ENCODE results near the gene KIAA1549. TPM values are rescaled to one million over a fixed set of nuclear protein-coding genes. Genes with fewer than 3 reads are reported as not detected.

Gene KIAA1549
- total RNA-seq, 2 donors from 2014 or later, result 1.4 to 1.8 TPM

GRCh38 chr7:138872576-138872975 lies 108.6 kb downstream of the KIAA1549 start:
- no peak for DNase-seq (ENCODE audit: low spot score)
- intact Hi-C loops (cut with DNase I), result no loop called here

GRCh38 chr7:138871814-138872090 lies 109.4 kb downstream of the KIAA1549 start:
- DNase-seq (ENCODE audit: low spot score), result no peak
- intact Hi-C loops (cut with DNase I), result no loop called here

GRCh38 chr7:138871065-138871813 lies 110.0 kb downstream of the KIAA1549 start:
- intact Hi-C loops (cut with DNase I), result no loop called here
- no peak for DNase-seq (ENCODE audit: low spot score)

GRCh38 chr7:138869353-138869752 lies 111.8 kb downstream of the KIAA1549 start:
- DNase-seq (ENCODE audit: low spot score), result no peak

GRCh38 chr7:138868711-138869110 lies 112.5 kb downstream of the KIAA1549 start:
- intact Hi-C loops (cut with DNase I), result no loop called here
- no peak for DNase-seq (ENCODE audit: low spot score)

More at GRCh38 chr7:138869353-138869752, 111.8 kb downstream of the KIAA1549 start:
- intact Hi-C loops (cut with DNase I), result no loop called here

GRCh38 chr7:138867744-138868143 lies 113.4 kb downstream of the KIAA1549 start:
- intact Hi-C loops (cut with DNase I), result no loop called here
- DNase-seq (ENCODE audit: low spot score), result no peak

- intact Hi-C loops (cut with DNase I), result no loop called here
- DNase-seq (ENCODE audit: low spot score), result no peak
Observed at GRCh38 chr7:138866353-138866752, 114.8 kb downstream of the KIAA1549 start.

GRCh38 chr7:138865843-138866242 lies 115.3 kb downstream of the KIAA1549 start:
- intact Hi-C loops (cut with DNase I), result no loop called here
- DNase-seq (ENCODE audit: low spot score), result no peak

- intact Hi-C loops (cut with DNase I), result no loop called here
- DNase-seq (ENCODE audit: low spot score), result no peak
Observed at GRCh38 chr7:138864667-138865066, 116.5 kb downstream of the KIAA1549 start.

GRCh38 chr7:138863931-138864330 lies 117.3 kb downstream of the KIAA1549 start:
- intact Hi-C loops (cut with DNase I), result no loop called here
- DNase-seq (ENCODE audit: low spot score), result no peak

- intact Hi-C loops (cut with DNase I), result no loop called here
- no peak for DNase-seq (ENCODE audit: low spot score)
Observed at GRCh38 chr7:138861051-138861450, 120.1 kb downstream of the KIAA1549 start.

- DNase-seq (ENCODE audit: low spot score), result no peak
- intact Hi-C loops (cut with DNase I), result no loop called here
Observed at GRCh38 chr7:138857728-138858127, 123.5 kb downstream of the KIAA1549 start.

- intact Hi-C loops (cut with DNase I), result no loop called here
- no peak for DNase-seq (ENCODE audit: low spot score)
Observed at GRCh38 chr7:138854115-138854645, 127.0 kb downstream of the KIAA1549 start.

GRCh38 chr7:138853448-138853847 lies 127.7 kb downstream of the KIAA1549 start:
- DNase-seq (ENCODE audit: low spot score), result no peak
- intact Hi-C loops (cut with DNase I), result no loop called here

GRCh38 chr7:138852469-138852868 lies 128.7 kb downstream of the KIAA1549 start:
- no peak for DNase-seq (ENCODE audit: low spot score)
- intact Hi-C loops (cut with DNase I), result no loop called here

- intact Hi-C loops (cut with DNase I), result no loop called here
- no peak for DNase-seq (ENCODE audit: low spot score)
Observed at GRCh38 chr7:138849701-138850100, 131.5 kb downstream of the KIAA1549 start.

GRCh38 chr7:138848056-138848980 lies 132.9 kb downstream of the KIAA1549 start:
- intact Hi-C loops (cut with DNase I), result no loop called here
- DNase-seq (ENCODE audit: low spot score), result no peak

GRCh38 chr7:138845711-138846110 lies 135.5 kb downstream of the KIAA1549 start:
- intact Hi-C loops (cut with DNase I), result no loop called here
- DNase-seq (ENCODE audit: low spot score), result no peak

- no peak for DNase-seq (ENCODE audit: low spot score)
- intact Hi-C loops (cut with DNase I), result no loop called here
Observed at GRCh38 chr7:138843632-138844580, 137.3 kb downstream of the KIAA1549 start.

All from posterior vena cava (tissue), 2 donors.